Mesenchymal stem cell (in vitro differentiated cells and primary cell): ENCODE measurements around the gene PSMG4.

Source experiments
- DNase-seq: peaks from one replicate; pipeline ENCODE4 v3.0.0-alpha.2; 2013
- H2AFZ ChIP-seq: one replicate; pipeline ENCODE4 v1.6.1; 2013; ENCODE audit warnings: low read depth, mild to moderate bottlenecking, control low read depth, inconsistent platforms, low read length, moderate library complexity
- H2AK5ac ChIP-seq: 2 replicates; pipeline ENCODE4 v1.6.1; 2013; ENCODE audit warnings: low read length, moderate library complexity, mild to moderate bottlenecking, inconsistent platforms; ENCODE audit not compliant: severe bottlenecking
- H2BK120ac ChIP-seq: one replicate; pipeline ENCODE4 v1.6.1; 2013; ENCODE audit warnings: low read depth, mild to moderate bottlenecking, inconsistent platforms, low read length, moderate library complexity
- H2BK12ac ChIP-seq, 2 experiments: one replicate each; pipeline ENCODE4 v1.6.1; 2013; ENCODE audit warnings: inconsistent platforms in 2 of 2, low read length in 2 of 2, mild to moderate bottlenecking in 2 of 2, moderate library complexity in 2 of 2, control low read depth in 1 of 2
- H2BK15ac ChIP-seq: one replicate; pipeline ENCODE4 v1.6.1; 2013; ENCODE audit warnings: mild to moderate bottlenecking, low read depth, inconsistent platforms; ENCODE audit not compliant: poor library complexity, severe bottlenecking
- H2BK5ac ChIP-seq: 2 replicates; pipeline ENCODE4 v1.6.1; 2013; ENCODE audit warnings: low read depth, mild to moderate bottlenecking, low read length, control low read depth, inconsistent platforms; ENCODE audit not compliant: poor library complexity, severe bottlenecking
- H3K14ac ChIP-seq, 2 experiments: one replicate each; pipeline ENCODE4 v1.6.1; 2013; ENCODE audit warnings: inconsistent platforms in 2 of 2, low read length in 2 of 2, control low read depth in 1 of 2, mild to moderate bottlenecking in 1 of 2, moderate library complexity in 1 of 2
- H3K18ac ChIP-seq, 2 experiments: one replicate each; pipeline ENCODE4 v1.6.1; 2013; ENCODE audit warnings: inconsistent platforms in 2 of 2, low read length in 2 of 2, control low read depth in 1 of 2, low read depth in 1 of 2, mild to moderate bottlenecking in 1 of 2
- H3K23ac ChIP-seq, 2 experiments: one replicate each; pipeline ENCODE4 v1.6.1; 2013; ENCODE audit warnings: inconsistent platforms in 2 of 2, low read length in 2 of 2, mild to moderate bottlenecking in 2 of 2, moderate library complexity in 2 of 2, control low read depth in 1 of 2
- H3K27ac ChIP-seq: 2 replicates; pipeline ENCODE4 v1.5.1; 2013; ENCODE audit warnings: mild to moderate bottlenecking, moderate library complexity, low read length, control low read depth, inconsistent platforms; ENCODE audit not compliant: poor library complexity, severe bottlenecking
- H3K27me3 ChIP-seq, 2 experiments: 2 replicates each; pipeline versions ENCODE4 v1.6.1 to v1.7.0; 2013; ENCODE audit warnings: low read length in 2 of 2, mild to moderate bottlenecking in 2 of 2, moderate library complexity in 2 of 2, control low read depth in 1 of 2, inconsistent platforms in 1 of 2; ENCODE audit not compliant: control insufficient read depth in 1 of 2, insufficient read depth in 1 of 2
- H3K36me3 ChIP-seq, 2 experiments: 2 replicates each; pipeline versions ENCODE4 v1.6.1 to v1.7.0; 2013; ENCODE audit warnings: low read length in 2 of 2, control low read depth in 1 of 2, inconsistent platforms in 1 of 2, low read depth in 1 of 2, mild to moderate bottlenecking in 1 of 2; ENCODE audit not compliant: insufficient read depth in 2 of 2, control insufficient read depth in 1 of 2
- H3K4ac ChIP-seq, 2 experiments: one replicate each; pipeline ENCODE4 v1.6.1; 2013; ENCODE audit warnings: inconsistent platforms in 2 of 2, low read length in 2 of 2, mild to moderate bottlenecking in 2 of 2, moderate library complexity in 2 of 2, control low read depth in 1 of 2, low read depth in 1 of 2
- H3K4me1 ChIP-seq: 2 replicates; pipeline ENCODE4 v1.6.1; 2013; ENCODE audit warnings: low read depth, low read length, control low read depth; ENCODE audit not compliant: control insufficient read depth, insufficient read depth
- H3K4me2 ChIP-seq: 2 replicates; pipeline ENCODE4 v1.6.1; 2013; ENCODE audit warnings: low read length, mild to moderate bottlenecking, inconsistent platforms; ENCODE audit not compliant: poor library complexity, severe bottlenecking
- H3K4me3 ChIP-seq, 2 experiments: 2 replicates each; pipeline versions ENCODE4 v1.5.1 to v1.7.0; 2013; ENCODE audit warnings: low read length in 2 of 2, mild to moderate bottlenecking in 2 of 2, control low read depth in 1 of 2, low read depth in 1 of 2; ENCODE audit not compliant: insufficient read depth in 1 of 2
- H3K79me1 ChIP-seq: replicated peaks from 2 replicates; pipeline ENCODE4 v1.6.1; 2013; ENCODE audit warnings: mild to moderate bottlenecking, control low read depth, low read length, inconsistent platforms; ENCODE audit not compliant: poor library complexity, severe bottlenecking
- H3K9ac ChIP-seq: 2 replicates; pipeline ENCODE4 v1.7.0; 2013; ENCODE audit warnings: mild to moderate bottlenecking, low read length, moderate library complexity
- H3K9me3 ChIP-seq: 2 replicates; pipeline ENCODE4 v1.7.0; 2013; ENCODE audit warnings: mild to moderate bottlenecking, low read length; ENCODE audit not compliant: control insufficient read depth
- H4K8ac ChIP-seq: one replicate; pipeline ENCODE4 v1.6.1; 2013; ENCODE audit warnings: inconsistent platforms, mild to moderate bottlenecking, low read length, moderate library complexity
- H4K91ac ChIP-seq: one replicate; pipeline ENCODE4 v1.6.1; 2013; ENCODE audit warnings: mild to moderate bottlenecking, low read length, inconsistent platforms
- WGBS: methylation state at CpG from one replicate; pipeline ENCODE4 v1.1.7; 2013; ENCODE audit warnings: mixed read lengths; 5-methylcytosine and 5-hydroxymethylcytosine counted together

PSMG4 gene

DNA sequence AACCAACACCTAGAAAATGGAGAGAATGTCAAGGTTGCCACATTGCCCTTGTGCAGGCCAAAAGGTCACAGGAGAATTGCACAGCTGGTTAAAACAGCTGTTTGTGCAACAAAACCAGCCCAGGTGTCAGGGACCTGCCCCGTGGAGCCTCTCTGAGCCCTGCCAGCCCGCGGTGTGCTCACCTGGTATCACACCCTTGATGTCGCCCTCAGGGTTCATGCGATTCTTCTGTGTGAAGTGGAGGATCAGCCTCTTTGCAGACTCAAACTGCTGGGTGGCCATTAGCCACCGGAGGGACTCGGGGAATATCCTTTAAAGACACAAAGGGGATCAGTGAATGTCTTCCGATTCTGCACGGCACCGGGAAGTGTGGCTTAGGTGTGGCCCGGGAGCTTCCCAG, 39.2 kb downstream of the PSMG4 start:
- DNase-seq = no peak
- no peak overlapping the region for H4K91ac ChIP-seq
- no peak overlapping the region for H3K9ac ChIP-seq
- no peak overlapping the region for H2BK12ac ChIP-seq
- no peak overlapping the region for H3K27ac ChIP-seq
- no peaks in the 10 kb centered on the region for H3K9me3 ChIP-seq
- no peak overlapping the region for H3K23ac ChIP-seq
- H3K4me3 ChIP-seq = no peak overlapping the region
- H2BK5ac ChIP-seq = no peak overlapping the region
- no peaks in the 10 kb centered on the region for H3K27me3 ChIP-seq
- H3K18ac ChIP-seq = no peak overlapping the region
- no peak overlapping the region for H4K8ac ChIP-seq
- peaks cover 0 to 58% of the 10 kb centered on the region in 2 experiments for H3K36me3 ChIP-seq
- H3K4me2 ChIP-seq = no peak overlapping the region
- no peak overlapping the region for H2BK120ac ChIP-seq
- H3K14ac ChIP-seq = no peak overlapping the region
- H3K4me1 ChIP-seq = peaks cover 3% of the 10 kb centered on the region
- H3K4ac ChIP-seq = no peak overlapping the region
- WGBS = 92% methylated on average over 11 of the region's 11 CpGs
- H3K79me1 ChIP-seq = no peaks in the 10 kb centered on the region
- H2BK15ac ChIP-seq = no peak overlapping the region
- H2AK5ac ChIP-seq = no peak overlapping the region
- no peak overlapping the region for H2AFZ ChIP-seq

DNA sequence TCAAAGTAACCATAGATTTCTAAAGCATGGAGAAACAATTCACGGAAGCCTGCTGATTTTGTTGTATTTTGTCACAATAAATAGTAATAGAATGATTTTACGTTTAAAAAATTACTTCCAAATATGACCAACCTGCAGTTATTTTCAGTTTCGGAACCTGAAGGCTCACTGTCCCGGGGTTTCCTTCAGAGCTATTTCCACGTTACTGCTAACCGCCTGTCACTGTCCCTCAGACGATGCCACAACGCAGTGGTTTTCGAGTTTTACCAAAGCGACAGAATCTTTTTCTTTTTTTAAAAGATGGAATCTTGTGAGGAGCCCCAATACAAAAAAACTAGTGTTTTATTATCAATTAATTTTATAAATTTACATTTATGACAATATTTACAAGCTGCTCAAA, 40.5 kb downstream of the PSMG4 start:
- Histone ChIP-seq H3K4ac (no peak overlapping the region), H3K4me3 (no peak overlapping the region), H4K91ac (no peak overlapping the region), H3K9ac (no peak overlapping the region), H3K9me3 (no peaks in the 10 kb centered on the region), H3K79me1 (no peaks in the 10 kb centered on the region), H3K14ac (no peak overlapping the region), H4K8ac (no peak overlapping the region), H2AK5ac (no peak overlapping the region), H3K4me2 (no peak overlapping the region), H2BK120ac (no peak overlapping the region), H2BK12ac (no peak overlapping the region), H3K4me1 (no peaks in the 10 kb centered on the region), H3K18ac (no peak overlapping the region), H3K23ac (no peak overlapping the region), H3K36me3 (peaks cover 0 to 56% of the 10 kb centered on the region in 2 experiments), H3K27ac (no peak overlapping the region), H3K27me3 (no peaks in the 10 kb centered on the region), H2BK5ac (no peak overlapping the region), H2BK15ac (no peak overlapping the region), H2AFZ (no peak overlapping the region)
- DNase-seq = no peak
- 95% methylated on average over 7 of the region's 10 CpGs for WGBS

DNA sequence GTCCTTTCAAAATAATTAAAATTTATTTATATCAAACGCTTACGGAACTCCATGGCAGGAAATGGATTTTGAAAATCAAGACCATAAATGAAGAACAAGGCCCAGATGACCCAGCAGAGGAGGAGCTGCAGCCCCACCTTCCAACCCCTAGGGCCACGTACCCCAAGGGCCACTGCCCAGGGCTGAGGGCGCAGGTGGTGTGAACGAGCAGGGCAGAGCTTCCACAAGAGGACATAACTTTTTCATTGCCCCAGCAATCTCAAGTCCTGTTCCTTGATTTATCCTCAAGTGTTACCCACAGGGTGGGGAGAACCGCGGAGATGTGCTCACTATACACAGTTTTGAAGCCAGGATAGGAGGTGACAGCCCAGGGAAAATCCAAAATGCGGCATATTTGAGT, 42.8 kb downstream of the PSMG4 start:
- H2AFZ ChIP-seq = no peak overlapping the region
- no peak overlapping the region for H3K4ac ChIP-seq
- no peak overlapping the region for H3K9ac ChIP-seq
- H2BK5ac ChIP-seq = no peak overlapping the region
- no peak overlapping the region for H3K4me2 ChIP-seq
- H3K36me3 ChIP-seq = peaks cover 0 to 55% of the 10 kb centered on the region in 2 experiments
- no peak overlapping the region for H4K8ac ChIP-seq
- peaks cover 2% of the 10 kb centered on the region for H3K4me1 ChIP-seq
- H2BK12ac ChIP-seq = no peak overlapping the region
- H3K79me1 ChIP-seq = no peaks in the 10 kb centered on the region
- no peak overlapping the region for H2BK15ac ChIP-seq
- DNase-seq = no peak
- no peak overlapping the region for H2AK5ac ChIP-seq
- no peaks in the 10 kb centered on the region for H3K9me3 ChIP-seq
- no peak overlapping the region for H3K4me3 ChIP-seq
- 94% methylated on average over 8 of the region's 8 CpGs for WGBS
- peaks cover 0 to 5% of the 10 kb centered on the region in 2 experiments for H3K27me3 ChIP-seq
- H3K14ac ChIP-seq = no peak overlapping the region
- H3K27ac ChIP-seq = no peak overlapping the region
- H2BK120ac ChIP-seq = no peak overlapping the region
- no peak overlapping the region for H3K18ac ChIP-seq
- no peak overlapping the region for H3K23ac ChIP-seq
- no peak overlapping the region for H4K91ac ChIP-seq

DNA sequence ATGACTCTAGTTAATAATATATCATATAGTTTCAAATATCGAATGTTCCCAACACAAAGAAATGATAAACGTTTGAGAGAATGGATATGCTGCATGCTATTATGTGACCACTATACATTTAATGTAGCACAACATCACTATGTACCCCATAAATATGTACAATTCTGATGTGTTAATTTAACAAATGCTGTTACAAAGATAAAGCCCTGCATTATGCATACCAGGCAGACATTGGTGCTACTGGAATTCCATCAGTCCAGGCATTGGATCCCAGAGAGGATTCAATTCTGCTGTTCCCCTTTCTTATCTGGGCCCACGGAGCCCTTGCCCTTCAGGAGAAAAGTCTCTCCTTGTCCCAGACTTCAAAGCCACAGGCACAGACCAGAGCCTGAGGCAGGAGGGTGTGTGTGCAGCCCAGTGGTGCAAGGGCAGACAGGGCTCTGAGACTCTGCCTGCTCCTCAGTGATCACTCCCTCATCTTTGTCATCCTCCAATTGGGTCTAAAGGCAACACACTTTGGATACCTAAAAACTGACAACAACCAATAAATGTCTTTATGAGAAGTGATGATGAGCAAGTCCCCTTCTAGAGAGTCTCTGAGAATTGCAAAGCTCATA, 45.2 kb downstream of the PSMG4 start:
- Histone ChIP-seq H3K14ac (no peak overlapping the region), H3K27me3 (peaks cover 0 to 8% of the 10 kb centered on the region in 2 experiments), H3K79me1 (no peaks in the 10 kb centered on the region), H3K27ac (no peak overlapping the region), H2AFZ (no peak overlapping the region), H3K4me3 (no peak overlapping the region), H3K9me3 (no peaks in the 10 kb centered on the region), H3K4ac (no peak overlapping the region), H3K4me2 (no peak overlapping the region), H3K9ac (no peak overlapping the region), H2AK5ac (no peak overlapping the region), H3K18ac (no peak overlapping the region), H2BK5ac (no peak overlapping the region), H2BK15ac (no peak overlapping the region), H2BK12ac (no peak overlapping the region), H3K36me3 (peaks cover 0 to 56% of the 10 kb centered on the region in 2 experiments), H4K91ac (no peak overlapping the region), H3K23ac (no peak overlapping the region), H2BK120ac (no peak overlapping the region), H3K4me1 (peaks cover 2% of the 10 kb centered on the region), H4K8ac (no peak overlapping the region)
- DNase-seq = no peak
- WGBS = 77% methylated on average over 1 of the region's 3 CpGs
